Stimulated activated CD4-positive, alpha-beta T cell treated with anti-CD3 and anti-CD28 coated beads, Interleukin-12 subunit alpha, Interleukin-12 subunit beta, amount 100 ng/mL, for 48 hours (primary cell): ENCODE measurements around the gene MEGF11.
"Not testable (repeated sequence)": the region's sequence is repeated elsewhere in the genome, so short reads cannot be mapped to it uniquely, and the experiment has no call there.

Source experiments
- DNase-seq, 3 donors: peaks; one replicate each; pipeline ENCODE4 v3.0.0-alpha.2; 2020; ENCODE audit warnings: low read depth in 2 of 3, low spot score in 1 of 3

The MEGF11 gene

GRCh38 chr15:66014022-66014421 is 239.5 kb downstream of the MEGF11 start:
- no peak for DNase-seq

- DNase-seq: no peak
Measured at GRCh38 chr15:66008940-66009562, 244.5 kb downstream of the MEGF11 start.

GRCh38 chr15:66007663-66008262 is 245.8 kb downstream of the MEGF11 start:
- DNase-seq: no peak

GRCh38 chr15:66006986-66007385 is 246.6 kb downstream of the MEGF11 start:
- no peak for DNase-seq

- peak in 2 of 3 donors; percentile 1 to 11 for DNase-seq
Measured at GRCh38 chr15:66004618-66005262, 248.8 kb downstream of the MEGF11 start.

GRCh38 chr15:66003129-66003528 is 250.4 kb downstream of the MEGF11 start:
- DNase-seq: not testable (repeated sequence)

GRCh38 chr15:66001717-66002426 is 251.7 kb downstream of the MEGF11 start:
- no peak for DNase-seq

- DNase-seq: no peak
Measured at GRCh38 chr15:66001042-66001441, 252.5 kb downstream of the MEGF11 start.

GRCh38 chr15:65998486-65998885 is 255.1 kb downstream of the MEGF11 start:
- DNase-seq: no peak

- DNase-seq: no peak
Measured at GRCh38 chr15:65996901-65997300, 256.6 kb downstream of the MEGF11 start.

- DNase-seq: no peak
Measured at GRCh38 chr15:65994832-65995231, 258.7 kb downstream of the MEGF11 start.

- no peak for DNase-seq
Measured at GRCh38 chr15:65993762-65994161, 259.8 kb downstream of the MEGF11 start.

GRCh38 chr15:65993236-65993635 is 260.3 kb downstream of the MEGF11 start:
- no peak for DNase-seq

- no peak for DNase-seq
Measured at GRCh38 chr15:65991721-65992483, 261.6 kb downstream of the MEGF11 start.

- no peak for DNase-seq
Measured at GRCh38 chr15:65990298-65990981, 263.1 kb downstream of the MEGF11 start.

GRCh38 chr15:65987100-65987499 is 266.4 kb downstream of the MEGF11 start:
- DNase-seq: no peak

- no peak for DNase-seq
Measured at GRCh38 chr15:65986416-65986815, 267.1 kb downstream of the MEGF11 start.

- DNase-seq: no peak
Measured at GRCh38 chr15:65985387-65985786, 268.2 kb downstream of the MEGF11 start.

GRCh38 chr15:65982627-65983322 is 270.8 kb downstream of the MEGF11 start:
- DNase-seq: no peak
